ENCODE data around the gene ARMC6. TPM values are rescaled to one million over a fixed set of nuclear protein-coding genes. Genes with fewer than 3 reads are reported as not detected.

ARMC6 gene
- total and polyA plus RNA-seq, 2 of the 13 experiments (the other 11 are each of a cell fraction or from before 2014, with no cell fraction given) = 16.2 to 36.8 TPM

DNA sequence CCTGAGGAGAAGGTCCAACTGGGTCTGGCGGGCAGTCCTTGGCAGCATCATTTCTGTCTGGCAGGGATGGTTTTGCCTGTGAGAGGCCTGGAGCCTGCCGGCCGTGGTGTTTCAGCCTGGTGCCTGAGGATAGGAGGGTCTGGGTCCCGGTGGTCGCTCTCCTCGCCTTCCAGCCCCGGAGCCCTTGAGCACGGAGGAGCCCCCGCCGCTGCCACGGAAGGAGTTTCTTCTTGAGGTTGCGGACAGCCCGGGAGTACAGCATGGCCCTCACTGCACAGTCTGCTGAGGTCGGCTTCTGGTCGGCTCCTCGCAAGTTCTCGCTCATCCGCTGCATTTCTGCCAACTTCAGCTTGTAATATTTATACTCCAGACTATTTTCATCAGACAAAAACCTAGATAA, 23.5 kb upstream of the ARMC6 start:
- no TSS peak for BruUV-seq (replicated peaks)
- no peaks in the 10 kb centered on the region for H3K9me3 ChIP-seq (ENCODE audit: low read length)
- H3K36me3 ChIP-seq (replicated peaks in 1 of 2; ENCODE audit: control insufficient read depth in 1 of 2, insufficient read depth in 2 of 2, low read length in 2 of 2) = peaks cover 29 to 82% of the 10 kb centered on the region in 2 experiments
- no peaks in the 10 kb centered on the region for H3K79me2 ChIP-seq (ENCODE audit: insufficient read depth, low read length)
- no peaks in the 10 kb centered on the region for H3K27me3 ChIP-seq (ENCODE audit: control insufficient read depth in 1 of 2, insufficient read depth in 2 of 2, low read length in 2 of 2)
- no peak for DNase-seq (ENCODE audit: low spot score)
- intact Hi-C loops (cut with micrococcal nuclease; ENCODE audit: unreplicated experiment) (no loop called here), in situ Hi-C loops (cut with HindIII; ENCODE audit: extremely low pct_ligation_motif_present, low pct_unique_long_range_greater_than_20kb) (no loop called here)
- ATAC-seq = no peak
- POLR2A ChIA-PET = no interaction called here
- no peak overlapping the region for H3K4me3 ChIP-seq (replicated peaks in 1 of 3; ENCODE audit: insufficient read depth in 1 of 3, low read depth in 2 of 3, low read length in 3 of 3)
- FAIRE-seq = no peak
- CTCF ChIA-PET (ENCODE audit: low intra/inter-chr PET ratio, low total read pairs) = no interaction called here
- H3K4me2 ChIP-seq (ENCODE audit: low read depth, low read length) = no peak overlapping the region
- no peaks in the 10 kb centered on the region for H3K4me1 ChIP-seq (ENCODE audit: insufficient read depth, low read length)
- peak; percentile 38 for TF ChIP-seq AGO2 (optimal IDR thresholded peaks at IDR 0.05; ENCODE audit: low read depth, low read length)
- no peak for TF ChIP-seq DPF2 (CRISPR knock-in tag; IDR thresholded peaks at IDR 0.05; ENCODE audit: borderline replicate concordance, low read depth)
- TF ChIP-seq PAF1 (CRISPR knock-in tag; IDR thresholded peaks at IDR 0.05) = no peak
- no peak overlapping the region for H2AFZ ChIP-seq (ENCODE audit: low read length)
- WGBS (ENCODE audit: low lambda C conversion rate) = 95% methylated on average over 12 of the region's 18 CpGs
- no peak overlapping the region for H3K9ac ChIP-seq (ENCODE audit: insufficient read depth, low read depth, low read length)
- H3K27ac ChIP-seq (ENCODE audit: extremely low read length, insufficient read depth, low read length) = no peak overlapping the region
- H4K20me1 ChIP-seq (ENCODE audit: insufficient read depth, low read length) = no peaks in the 10 kb centered on the region

DNA sequence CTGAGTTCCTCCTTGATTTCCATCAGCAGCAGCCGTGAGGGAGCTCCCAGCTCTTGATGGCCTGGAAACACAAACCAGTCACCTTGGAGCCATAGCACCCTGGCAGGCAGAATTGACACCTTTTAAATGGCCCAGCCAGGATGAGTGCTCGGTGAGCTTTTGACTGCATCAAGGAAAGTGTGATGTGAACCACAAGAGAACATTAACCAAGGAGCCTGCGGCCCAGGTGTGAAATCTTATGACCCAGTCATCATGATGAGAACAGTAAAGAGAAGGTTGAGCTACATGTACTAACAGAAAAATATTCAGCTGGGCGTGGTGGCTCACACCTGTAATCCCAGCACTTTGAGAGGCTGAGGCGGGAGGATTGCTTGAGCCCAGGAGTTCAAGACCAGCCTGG, 22.9 kb upstream of the ARMC6 start:
- Histone ChIP-seq H3K27ac (ENCODE audit: extremely low read length, insufficient read depth, low read length) (no peak overlapping the region), H3K4me3 (replicated peaks in 1 of 3; ENCODE audit: insufficient read depth in 1 of 3, low read depth in 2 of 3, low read length in 3 of 3) (no peak overlapping the region), H3K79me2 (ENCODE audit: insufficient read depth, low read length) (no peaks in the 10 kb centered on the region), H3K27me3 (ENCODE audit: control insufficient read depth in 1 of 2, insufficient read depth in 2 of 2, low read length in 2 of 2) (no peaks in the 10 kb centered on the region), H3K4me2 (ENCODE audit: low read depth, low read length) (no peak overlapping the region), H3K36me3 (replicated peaks in 1 of 2; ENCODE audit: control insufficient read depth in 1 of 2, insufficient read depth in 2 of 2, low read length in 2 of 2) (peaks cover 28 to 77% of the 10 kb centered on the region in 2 experiments), H4K20me1 (ENCODE audit: insufficient read depth, low read length) (no peaks in the 10 kb centered on the region), H3K9ac (ENCODE audit: insufficient read depth, low read depth, low read length) (no peak overlapping the region), H2AFZ (ENCODE audit: low read length) (no peak overlapping the region), H3K4me1 (ENCODE audit: insufficient read depth, low read length) (no peaks in the 10 kb centered on the region), H3K9me3 (ENCODE audit: low read length) (no peaks in the 10 kb centered on the region)
- no peak for ATAC-seq
- DNase-seq (ENCODE audit: low spot score) = no peak
- CTCF ChIA-PET (ENCODE audit: low intra/inter-chr PET ratio, low total read pairs) = no interaction called here
- POLR2A ChIA-PET = no interaction called here
- TF ChIP-seq ZEB1 (IDR thresholded peaks at IDR 0.05; ENCODE audit: insufficient replicate concordance, low read depth) (no peak), CC2D1A (CRISPR knock-in tag; IDR thresholded peaks at IDR 0.05) (no peak)
- TF ChIP-seq, protein P1, sequence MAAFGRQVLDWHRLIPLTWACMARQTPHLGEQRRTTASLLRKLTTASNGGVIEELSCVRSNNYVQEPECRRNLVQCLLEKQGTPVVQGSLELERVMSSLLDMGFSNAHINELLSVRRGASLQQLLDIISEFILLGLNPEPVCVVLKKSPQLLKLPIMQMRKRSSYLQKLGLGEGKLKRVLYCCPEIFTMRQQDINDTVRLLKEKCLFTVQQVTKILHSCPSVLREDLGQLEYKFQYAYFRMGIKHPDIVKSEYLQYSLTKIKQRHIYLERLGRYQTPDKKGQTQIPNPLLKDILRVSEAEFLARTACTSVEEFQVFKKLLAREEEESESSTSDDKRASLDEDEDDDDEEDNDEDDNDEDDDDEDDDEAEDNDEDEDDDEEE (CRISPR knock-in tag; IDR thresholded peaks at IDR 0.05) = no peak
- TF ChIP-seq, protein P2, sequence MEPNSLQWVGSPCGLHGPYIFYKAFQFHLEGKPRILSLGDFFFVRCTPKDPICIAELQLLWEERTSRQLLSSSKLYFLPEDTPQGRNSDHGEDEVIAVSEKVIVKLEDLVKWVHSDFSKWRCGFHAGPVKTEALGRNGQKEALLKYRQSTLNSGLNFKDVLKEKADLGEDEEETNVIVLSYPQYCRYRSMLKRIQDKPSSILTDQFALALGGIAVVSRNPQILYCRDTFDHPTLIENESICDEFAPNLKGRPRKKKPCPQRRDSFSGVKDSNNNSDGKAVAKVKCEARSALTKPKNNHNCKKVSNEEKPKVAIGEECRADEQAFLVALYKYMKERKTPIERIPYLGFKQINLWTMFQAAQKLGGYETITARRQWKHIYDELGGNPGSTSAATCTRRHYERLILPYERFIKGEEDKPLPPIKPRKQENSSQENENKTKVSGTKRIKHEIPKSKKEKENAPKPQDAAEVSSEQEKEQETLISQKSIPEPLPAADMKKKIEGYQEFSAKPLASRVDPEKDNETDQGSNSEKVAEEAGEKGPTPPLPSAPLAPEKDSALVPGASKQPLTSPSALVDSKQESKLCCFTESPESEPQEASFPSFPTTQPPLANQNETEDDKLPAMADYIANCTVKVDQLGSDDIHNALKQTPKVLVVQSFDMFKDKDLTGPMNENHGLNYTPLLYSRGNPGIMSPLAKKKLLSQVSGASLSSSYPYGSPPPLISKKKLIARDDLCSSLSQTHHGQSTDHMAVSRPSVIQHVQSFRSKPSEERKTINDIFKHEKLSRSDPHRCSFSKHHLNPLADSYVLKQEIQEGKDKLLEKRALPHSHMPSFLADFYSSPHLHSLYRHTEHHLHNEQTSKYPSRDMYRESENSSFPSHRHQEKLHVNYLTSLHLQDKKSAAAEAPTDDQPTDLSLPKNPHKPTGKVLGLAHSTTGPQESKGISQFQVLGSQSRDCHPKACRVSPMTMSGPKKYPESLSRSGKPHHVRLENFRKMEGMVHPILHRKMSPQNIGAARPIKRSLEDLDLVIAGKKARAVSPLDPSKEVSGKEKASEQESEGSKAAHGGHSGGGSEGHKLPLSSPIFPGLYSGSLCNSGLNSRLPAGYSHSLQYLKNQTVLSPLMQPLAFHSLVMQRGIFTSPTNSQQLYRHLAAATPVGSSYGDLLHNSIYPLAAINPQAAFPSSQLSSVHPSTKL (CRISPR knock-in tag; IDR thresholded peaks at IDR 0.05) = no peak
- BruUV-seq (replicated peaks) = no TSS peak
- no peak for FAIRE-seq
- WGBS (ENCODE audit: low lambda C conversion rate) = 96% methylated on average over 5 of the region's 5 CpGs
- intact Hi-C loops (cut with micrococcal nuclease; ENCODE audit: unreplicated experiment) = no loop called here
- in situ Hi-C loops (cut with HindIII; ENCODE audit: extremely low pct_ligation_motif_present, low pct_unique_long_range_greater_than_20kb) = no loop called here

Measured in HepG2 (cell line).